ENCODE results near the gene GGT5.
"Not testable (repeated sequence)": the region's sequence is repeated elsewhere in the genome, so short reads cannot be mapped to it uniquely, and the experiment has no call there.

GGT5 gene, protein sequence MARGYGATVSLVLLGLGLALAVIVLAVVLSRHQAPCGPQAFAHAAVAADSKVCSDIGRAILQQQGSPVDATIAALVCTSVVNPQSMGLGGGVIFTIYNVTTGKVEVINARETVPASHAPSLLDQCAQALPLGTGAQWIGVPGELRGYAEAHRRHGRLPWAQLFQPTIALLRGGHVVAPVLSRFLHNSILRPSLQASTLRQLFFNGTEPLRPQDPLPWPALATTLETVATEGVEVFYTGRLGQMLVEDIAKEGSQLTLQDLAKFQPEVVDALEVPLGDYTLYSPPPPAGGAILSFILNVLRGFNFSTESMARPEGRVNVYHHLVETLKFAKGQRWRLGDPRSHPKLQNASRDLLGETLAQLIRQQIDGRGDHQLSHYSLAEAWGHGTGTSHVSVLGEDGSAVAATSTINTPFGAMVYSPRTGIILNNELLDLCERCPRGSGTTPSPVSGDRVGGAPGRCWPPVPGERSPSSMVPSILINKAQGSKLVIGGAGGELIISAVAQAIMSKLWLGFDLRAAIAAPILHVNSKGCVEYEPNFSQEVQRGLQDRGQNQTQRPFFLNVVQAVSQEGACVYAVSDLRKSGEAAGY

DNA sequence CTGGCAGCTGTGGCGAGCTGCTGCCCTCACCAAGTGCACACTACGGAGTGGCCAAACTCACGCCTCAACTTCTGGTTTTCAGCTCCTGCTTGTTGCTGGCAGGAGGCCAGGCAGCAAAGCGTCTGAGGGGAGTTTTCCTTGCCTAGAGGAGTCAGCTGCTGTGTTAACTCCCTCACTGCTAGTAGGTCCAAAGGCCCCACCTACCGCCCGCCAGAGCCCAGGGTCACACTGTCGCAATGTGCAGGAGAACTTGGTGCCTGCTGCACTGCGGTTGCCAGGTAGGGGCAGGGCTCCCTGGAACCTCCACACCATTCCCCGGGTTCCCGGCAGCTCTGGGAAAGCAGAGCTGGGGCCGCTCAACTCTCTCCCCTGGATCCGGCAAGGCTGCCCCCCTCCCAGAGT is at the start of gene GGT5:
TSS of gene GGT5 (minus strand) at position 53 of the 402 bp plus-strand sequence. CDS start 357 bp downstream, outside the sequence.
- not testable (repeated sequence) for DNase-seq (ENCODE audit: low read depth); H3K4me3 ChIP-seq (ENCODE audit: low read length)

DNA sequence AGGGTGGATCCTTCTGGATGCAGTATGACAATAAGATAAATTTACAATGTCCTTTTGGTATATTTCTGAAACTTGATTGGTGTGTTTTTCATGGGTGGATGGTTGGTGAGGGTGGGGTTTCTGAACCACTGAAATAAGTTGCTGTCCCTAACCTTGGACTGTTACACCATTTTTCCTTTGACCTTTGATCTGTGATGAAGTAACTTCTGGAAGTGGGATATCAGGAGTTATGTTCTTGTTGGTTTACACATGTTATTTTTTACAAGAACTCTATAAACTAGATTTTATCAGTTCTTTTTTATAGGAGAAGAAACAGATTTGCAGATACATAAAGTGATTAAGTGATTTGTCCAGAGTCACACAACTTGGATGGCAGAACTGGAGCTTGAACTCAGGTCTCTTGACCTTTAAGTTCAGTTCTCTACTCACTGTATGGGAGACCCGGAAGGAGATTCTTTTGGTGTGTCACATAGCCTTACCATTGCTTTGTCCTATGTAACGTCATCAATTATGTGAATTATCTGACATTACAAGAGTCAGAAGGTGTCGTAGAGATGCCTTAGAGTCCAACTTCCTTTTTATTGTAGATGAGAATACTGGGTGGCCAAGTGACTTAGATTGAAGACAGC is 47.4 kb upstream of the GGT5 start:
- H3K4me3 ChIP-seq (ENCODE audit: low read length); DNase-seq (ENCODE audit: low read depth): not testable (repeated sequence)

DNA sequence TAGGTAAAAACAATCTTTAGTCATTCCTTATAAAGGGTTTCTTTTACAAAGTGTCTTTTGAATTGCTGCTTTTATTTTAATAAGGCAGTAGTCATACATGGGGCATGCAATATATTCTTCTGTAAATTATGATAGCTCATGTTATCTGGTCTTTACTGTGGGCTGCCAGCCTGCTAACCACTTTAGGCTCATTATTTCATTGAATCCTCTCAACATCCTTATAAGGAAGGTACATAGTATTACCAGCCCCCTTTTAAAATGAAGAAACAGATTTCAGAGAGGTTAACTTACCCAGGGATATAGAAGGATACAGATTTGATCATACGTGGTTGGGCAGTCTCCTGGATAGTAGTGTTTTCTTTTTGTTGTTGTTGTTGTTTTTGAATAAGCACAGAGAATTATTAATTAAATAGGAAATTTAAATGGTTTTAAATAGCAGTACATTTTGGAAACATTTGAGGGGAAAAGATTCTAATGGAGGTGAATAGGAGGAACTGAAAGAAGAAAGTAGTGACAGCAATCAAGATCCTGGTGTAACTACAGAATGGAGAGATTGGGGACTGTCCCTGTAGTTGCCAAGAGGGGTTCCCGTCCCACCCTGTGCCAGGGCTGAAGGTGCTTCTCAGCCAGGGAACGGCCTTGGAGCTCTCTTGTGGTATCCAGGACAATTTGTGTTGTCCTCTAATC is 46.8 kb upstream of the GGT5 start:
- TF ChIP-seq, protein P1, sequence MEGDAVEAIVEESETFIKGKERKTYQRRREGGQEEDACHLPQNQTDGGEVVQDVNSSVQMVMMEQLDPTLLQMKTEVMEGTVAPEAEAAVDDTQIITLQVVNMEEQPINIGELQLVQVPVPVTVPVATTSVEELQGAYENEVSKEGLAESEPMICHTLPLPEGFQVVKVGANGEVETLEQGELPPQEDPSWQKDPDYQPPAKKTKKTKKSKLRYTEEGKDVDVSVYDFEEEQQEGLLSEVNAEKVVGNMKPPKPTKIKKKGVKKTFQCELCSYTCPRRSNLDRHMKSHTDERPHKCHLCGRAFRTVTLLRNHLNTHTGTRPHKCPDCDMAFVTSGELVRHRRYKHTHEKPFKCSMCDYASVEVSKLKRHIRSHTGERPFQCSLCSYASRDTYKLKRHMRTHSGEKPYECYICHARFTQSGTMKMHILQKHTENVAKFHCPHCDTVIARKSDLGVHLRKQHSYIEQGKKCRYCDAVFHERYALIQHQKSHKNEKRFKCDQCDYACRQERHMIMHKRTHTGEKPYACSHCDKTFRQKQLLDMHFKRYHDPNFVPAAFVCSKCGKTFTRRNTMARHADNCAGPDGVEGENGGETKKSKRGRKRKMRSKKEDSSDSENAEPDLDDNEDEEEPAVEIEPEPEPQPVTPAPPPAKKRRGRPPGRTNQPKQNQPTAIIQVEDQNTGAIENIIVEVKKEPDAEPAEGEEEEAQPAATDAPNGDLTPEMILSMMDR (IDR thresholded peaks at IDR 0.05; ENCODE audit: insufficient read depth, low read depth, low read length, missing control alignments), result no peak
- no peak overlapping the region for H3K4me3 ChIP-seq (ENCODE audit: low read length)
- DNase-seq (ENCODE audit: low read depth), result no peak

DNA sequence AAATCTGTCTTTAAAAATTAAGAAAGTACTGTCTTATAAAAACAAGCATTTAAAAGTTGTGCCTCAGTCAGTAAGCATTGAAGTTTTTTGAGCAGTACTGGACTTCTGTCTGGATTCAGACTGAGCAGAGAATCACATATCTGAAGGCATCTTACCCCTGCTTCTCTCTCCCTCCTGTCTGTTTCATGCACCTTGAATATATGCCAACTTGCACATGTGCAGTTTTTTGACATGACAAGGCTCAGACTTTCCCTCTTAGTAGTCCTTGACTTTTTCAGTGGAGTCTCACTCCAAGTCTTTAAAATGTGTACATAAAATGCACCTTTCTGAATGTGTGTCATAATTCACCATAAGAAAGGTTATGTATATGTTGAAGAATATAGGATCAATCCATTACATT is 45.6 kb upstream of the GGT5 start:
- no peak for DNase-seq (ENCODE audit: low read depth)
- TF ChIP-seq, protein P1 (IDR thresholded peaks at IDR 0.05; ENCODE audit: insufficient read depth, low read depth, low read length, missing control alignments), result no peak
- H3K4me3 ChIP-seq (ENCODE audit: low read length), result no peak overlapping the region

DNA sequence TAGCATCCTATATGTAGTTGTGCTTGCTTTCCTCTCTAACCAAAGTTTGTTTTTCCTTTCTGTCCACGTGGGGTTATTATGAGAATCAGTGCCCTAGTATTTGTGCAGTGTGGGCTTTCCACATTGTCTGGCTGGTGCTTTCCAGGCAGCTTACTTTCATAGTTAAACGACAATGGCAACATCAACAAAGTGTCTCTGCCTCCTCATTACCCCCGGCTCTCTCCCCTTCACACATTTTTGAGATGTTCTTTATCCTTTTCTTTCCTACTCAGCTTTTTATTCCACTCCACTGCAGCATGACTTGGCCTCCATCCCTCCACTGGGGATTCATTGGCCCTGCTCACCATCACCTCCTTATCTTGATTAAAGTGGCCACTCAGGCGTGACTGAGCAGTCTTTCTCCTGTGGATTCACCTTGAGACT is 44.9 kb upstream of the GGT5 start:
- H3K4me3 ChIP-seq (ENCODE audit: low read length), result no peak overlapping the region
- TF ChIP-seq, protein P1 (IDR thresholded peaks at IDR 0.05; ENCODE audit: insufficient read depth, low read depth, low read length, missing control alignments), result no peak
- no peak for DNase-seq (ENCODE audit: low read depth)

DNA sequence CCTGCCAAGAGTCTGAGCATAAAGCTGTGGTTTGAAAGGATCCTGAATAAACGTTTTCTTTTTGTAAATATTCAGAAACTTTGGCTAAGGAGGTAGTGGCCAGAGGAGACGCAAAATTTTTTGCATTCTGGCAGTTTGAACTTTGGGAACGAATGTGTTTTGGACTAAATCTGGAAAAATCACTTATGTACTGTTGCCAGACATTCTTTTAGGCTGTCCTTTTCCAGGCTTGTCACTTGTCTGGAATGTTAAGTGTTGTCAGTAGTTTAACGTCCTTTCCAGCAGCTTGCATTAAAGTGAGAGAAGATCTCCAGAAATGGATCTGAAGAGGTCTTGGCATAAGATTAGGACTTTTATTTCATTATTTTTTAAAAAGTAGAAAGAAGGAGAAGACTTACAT is 44.2 kb upstream of the GGT5 start:
- DNase-seq (ENCODE audit: low read depth), result peak; percentile 24
- TF ChIP-seq, protein P1 (IDR thresholded peaks at IDR 0.05; ENCODE audit: insufficient read depth, low read depth, low read length, missing control alignments), result no peak
- no peak overlapping the region for H3K4me3 ChIP-seq (ENCODE audit: low read length)

DNA sequence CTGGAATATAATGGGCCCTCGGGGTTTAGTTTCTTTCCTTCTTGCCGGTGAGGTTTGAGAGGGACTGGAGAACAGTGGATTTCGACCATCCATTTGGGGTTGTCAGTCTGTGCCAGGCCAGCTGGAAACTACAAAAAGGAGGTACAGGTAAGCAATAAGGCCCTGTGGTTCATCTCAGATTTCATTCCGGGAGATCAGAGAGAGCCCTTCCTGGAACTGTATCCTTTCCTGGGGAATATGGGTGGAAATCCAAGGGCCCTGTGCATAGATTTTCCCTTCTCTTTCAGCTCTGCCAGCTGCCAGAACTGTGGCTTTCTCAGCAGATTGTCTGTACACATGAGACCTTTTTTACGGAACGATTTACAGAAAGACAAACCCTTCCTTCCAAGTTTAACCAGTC is 42.9 kb upstream of the GGT5 start:
- H3K4me3 ChIP-seq (ENCODE audit: low read length); DNase-seq (ENCODE audit: low read depth): not testable (repeated sequence)

DNA sequence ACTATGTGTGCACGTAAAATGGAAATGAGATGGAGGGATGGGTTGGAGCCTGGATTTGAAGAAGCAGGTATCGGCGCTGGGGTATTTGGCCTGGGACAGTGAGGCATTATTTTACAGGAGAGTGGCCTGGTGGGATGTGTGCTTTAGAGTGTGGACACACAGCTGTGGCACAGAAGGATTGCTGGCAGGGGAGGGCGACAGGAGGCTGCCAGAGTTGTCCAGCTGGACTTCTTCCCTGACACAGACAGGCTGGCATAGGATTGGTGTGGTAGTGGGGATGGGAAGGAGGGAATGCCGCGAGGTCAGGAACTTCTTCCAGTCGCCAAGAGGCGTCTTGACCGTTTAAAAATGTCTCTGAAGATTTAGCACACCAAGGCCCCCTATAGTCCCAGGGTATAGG is 42.3 kb upstream of the GGT5 start:
- not testable (repeated sequence) for H3K4me3 ChIP-seq (ENCODE audit: low read length); DNase-seq (ENCODE audit: low read depth)

Measured in epithelial cell of esophagus (primary cell).